Natural killer cell treated with Interleukin-12 subunit alpha and Interleukin-12 subunit beta and Interleukin-15 and Interleukin-18, amount 100 ng/mL, for 72 hours (primary cell): Measurements from ENCODE around the gene AP1S3. TPM values are rescaled to one million over a fixed set of nuclear protein-coding genes. Genes with fewer than 3 reads are reported as not detected.

Experiments
- ATAC-seq, 2 donors: fragments of 150-1000 bp; cut with Tn5 transposase in 1 of 2; sonication (Bioruptor Pico), chemical (Tn5 transposase) in 1 of 2; 2 replicates each; pipeline ENCODE4 v1.10.0; 2021
- DNase-seq: peaks from one replicate; pipeline ENCODE4 v3.0.0; 2022; ENCODE audit warnings: low spot score
- H3K27ac Mint-ChIP-seq, 2 donors: 1 replicate in 1 of 2; 2 replicates in 1 of 2; pipeline ENCODE4 v1.8.0; 2022; ENCODE audit warnings: mixed read lengths in 2 of 2, mild to moderate bottlenecking in 1 of 2, moderate library complexity in 1 of 2
- H3K27me3 Mint-ChIP-seq, 2 donors: 1 replicate in 1 of 2; 2 replicates in 1 of 2; pipeline ENCODE4 v1.8.0; 2022; ENCODE audit warnings: mixed read lengths in 2 of 2
- H3K36me3 Mint-ChIP-seq: one replicate; pipeline ENCODE4 v1.8.0; 2022; ENCODE audit warnings: mixed read lengths
- H3K4me1 Mint-ChIP-seq, 2 donors: 1 replicate in 1 of 2; 2 replicates in 1 of 2; pipeline ENCODE4 v1.8.0; 2022; ENCODE audit warnings: low read depth in 2 of 2, mixed read lengths in 2 of 2, mild to moderate bottlenecking in 1 of 2
- H3K4me3 Mint-ChIP-seq: one replicate; pipeline ENCODE4 v1.8.0; 2022; ENCODE audit warnings: mixed read lengths
- H3K9me3 Mint-ChIP-seq: 2 replicates; pipeline ENCODE4 v1.8.0; 2022; ENCODE audit warnings: mixed read lengths
- total RNA-seq, 2 donors: library from RNA; stranded (reverse); gene quantifications; one replicate each; pipeline ENCODE4 v1.2.3, GENCODE V29; 2022

The AP1S3 gene
- total RNA-seq, 2 donors from 2014 or later = 5.6 to 7.2 TPM

GRCh38 chr2:223729781-223730180 lies 107.6 kb downstream of the AP1S3 start:
- ATAC-seq = no peak
- H3K27ac Mint-ChIP-seq = no peak overlapping the region

GRCh38 chr2:223727562-223727961 lies 109.8 kb downstream of the AP1S3 start:
- Mint-ChIP-seq H3K4me3 (no peak overlapping the region), H3K27ac (no peak overlapping the region), H3K27me3 (peaks cover 0 to 2% of the 10 kb centered on the region in 2 donors), H3K4me1 (peaks cover 4 to 6% of the 10 kb centered on the region in 2 donors), H3K9me3 (no peaks in the 10 kb centered on the region), H3K36me3 (no peaks in the 10 kb centered on the region)
- peak in 1 of 2 donors; percentile 66 for ATAC-seq
- DNase-seq = peak; percentile 65

More at GRCh38 chr2:223729781-223730180, 107.6 kb downstream of the AP1S3 start:
- Mint-ChIP-seq H3K9me3 (no peaks in the 10 kb centered on the region), H3K27me3 (peaks cover 0 to 3% of the 10 kb centered on the region in 2 donors), H3K4me3 (no peak overlapping the region), H3K36me3 (no peaks in the 10 kb centered on the region), H3K4me1 (peaks cover 4 to 6% of the 10 kb centered on the region in 2 donors)
- DNase-seq = no peak

- Mint-ChIP-seq H3K9me3 (no peaks in the 10 kb centered on the region), H3K4me3 (no peak overlapping the region), H3K27me3 (peaks cover 0 to 8% of the 10 kb centered on the region in 2 donors), H3K4me1 (peaks cover 4 to 6% of the 10 kb centered on the region in 2 donors), H3K27ac (no peak overlapping the region), H3K36me3 (no peaks in the 10 kb centered on the region)
- no peak for DNase-seq
- no peak for ATAC-seq
These were observed 111.1 kb downstream of the AP1S3 start for GRCh38 chr2:223725986-223726970.

- Mint-ChIP-seq H3K9me3 (no peaks in the 10 kb centered on the region), H3K27ac (no peak overlapping the region), H3K36me3 (no peaks in the 10 kb centered on the region)
These were observed 111.9 kb downstream of the AP1S3 start for GRCh38 chr2:223725494-223725893.

GRCh38 chr2:223724861-223725260 lies 112.5 kb downstream of the AP1S3 start:
- peaks cover 4 to 6% of the 10 kb centered on the region in 2 donors for H3K4me1 Mint-ChIP-seq
- no peaks in the 10 kb centered on the region for H3K36me3 Mint-ChIP-seq
- H3K27ac Mint-ChIP-seq = no peak overlapping the region
- ATAC-seq = no peak
- peaks cover 0 to 8% of the 10 kb centered on the region in 2 donors for H3K27me3 Mint-ChIP-seq
- no peaks in the 10 kb centered on the region for H3K9me3 Mint-ChIP-seq
- no peak for DNase-seq
- H3K4me3 Mint-ChIP-seq = no peak overlapping the region

More at GRCh38 chr2:223725494-223725893, 111.9 kb downstream of the AP1S3 start:
- ATAC-seq (no peak), DNase-seq (no peak)
- Mint-ChIP-seq H3K4me1 (peaks cover 4 to 6% of the 10 kb centered on the region in 2 donors), H3K27me3 (peaks cover 0 to 8% of the 10 kb centered on the region in 2 donors), H3K4me3 (no peak overlapping the region)

GRCh38 chr2:223723954-223724411 lies 113.4 kb downstream of the AP1S3 start:
- peaks cover 4 to 13% of the 10 kb centered on the region in 2 donors for H3K27me3 Mint-ChIP-seq

GRCh38 chr2:223722226-223722625 lies 115.2 kb downstream of the AP1S3 start:
- H3K4me1 Mint-ChIP-seq = no peaks in the 10 kb centered on the region
- no peak overlapping the region for H3K4me3 Mint-ChIP-seq
- no peaks in the 10 kb centered on the region for H3K9me3 Mint-ChIP-seq
- H3K27ac Mint-ChIP-seq = no peak overlapping the region
- no peaks in the 10 kb centered on the region for H3K36me3 Mint-ChIP-seq
- ATAC-seq (no peak), DNase-seq (no peak)
- H3K27me3 Mint-ChIP-seq = peaks cover 4 to 13% of the 10 kb centered on the region in 2 donors

More at GRCh38 chr2:223723954-223724411, 113.4 kb downstream of the AP1S3 start:
- Mint-ChIP-seq H3K4me3 (no peak overlapping the region), H3K27ac (no peak overlapping the region), H3K9me3 (no peaks in the 10 kb centered on the region), H3K36me3 (no peaks in the 10 kb centered on the region), H3K4me1 (peaks cover 2 to 5% of the 10 kb centered on the region in 2 donors)
- DNase-seq (no peak), ATAC-seq (no peak)

- Mint-ChIP-seq H3K36me3 (no peaks in the 10 kb centered on the region), H3K27me3 (peaks cover 4 to 13% of the 10 kb centered on the region in 2 donors), H3K9me3 (no peaks in the 10 kb centered on the region), H3K27ac (no peak overlapping the region), H3K4me1 (no peaks in the 10 kb centered on the region), H3K4me3 (no peak overlapping the region)
- ATAC-seq = no peak
- no peak for DNase-seq
These were observed 115.6 kb downstream of the AP1S3 start for GRCh38 chr2:223721746-223722145.

- H3K27me3 Mint-ChIP-seq = peaks cover 4 to 13% of the 10 kb centered on the region in 2 donors
- no peak overlapping the region for H3K4me3 Mint-ChIP-seq
- ATAC-seq = no peak
- H3K27ac Mint-ChIP-seq = no peak overlapping the region
- H3K9me3 Mint-ChIP-seq = no peaks in the 10 kb centered on the region
- no peak for DNase-seq
- no peaks in the 10 kb centered on the region for H3K36me3 Mint-ChIP-seq
- H3K4me1 Mint-ChIP-seq = no peaks in the 10 kb centered on the region
These were observed 117.0 kb downstream of the AP1S3 start for GRCh38 chr2:223720367-223720766.

- H3K4me3 Mint-ChIP-seq = no peak overlapping the region
- H3K4me1 Mint-ChIP-seq = no peaks in the 10 kb centered on the region
- no peak overlapping the region for H3K27ac Mint-ChIP-seq
- peaks cover 10 to 13% of the 10 kb centered on the region in 2 donors for H3K27me3 Mint-ChIP-seq
- no peak for DNase-seq
- H3K9me3 Mint-ChIP-seq = no peaks in the 10 kb centered on the region
- H3K36me3 Mint-ChIP-seq = no peaks in the 10 kb centered on the region
- ATAC-seq = no peak
These were observed 124.7 kb downstream of the AP1S3 start for GRCh38 chr2:223712642-223713041.

- Mint-ChIP-seq H3K36me3 (no peaks in the 10 kb centered on the region), H3K9me3 (no peaks in the 10 kb centered on the region), H3K4me3 (no peak overlapping the region), H3K27ac (no peak overlapping the region), H3K27me3 (peaks cover 10 to 13% of the 10 kb centered on the region in 2 donors), H3K4me1 (no peaks in the 10 kb centered on the region)
- ATAC-seq = no peak
- no peak for DNase-seq
These were observed 125.6 kb downstream of the AP1S3 start for GRCh38 chr2:223711596-223712326.
